Adipose tissue (tissue), 3 donors: ENCODE measurements around the gene SPDYE2. TPM values are rescaled to one million over a fixed set of nuclear protein-coding genes. Genes with fewer than 3 reads are reported as not detected.
"Not testable (repeated sequence)": the region's sequence is repeated elsewhere in the genome, so short reads cannot be mapped to it uniquely, and the experiment has no call there.

ENCODE experiments used
- H3K27ac ChIP-seq: one replicate; pipeline ENCODE4 v1.5.1; 2013; ENCODE audit warnings: low read depth, low read length
- WGBS, 3 donors: extraction: QIAGEN DNeasy Blood & Tissue Kit; methylation state at CpG; one replicate each; pipeline ENCODE4 v1.1.7; 2013; 5-methylcytosine and 5-hydroxymethylcytosine counted together
- polyA plus RNA-seq, 3 donors: library from polyadenylated mRNA; stranded (reverse); fragments of 200-250 nt; gene quantifications; one replicate each; pipeline ENCODE4 v1.2.3, GENCODE V29; 2013
- donor health status: healthy with polysubstance abuse.
- donor health status: Bipolar disorder and iron deficiency.
- donor health status: healthy.

Gene SPDYE2
- under 1 TPM in 1 of 3 donors, not detected in 2; 0.03 TPM for polyA plus RNA-seq

GRCh38 chr7:102550808-102551422, at the start of gene SPDYE2:
TSS of gene SPDYE2 (plus strand) at chr7:102551226. CDS start at chr7:102553256, 2,030 bp downstream.
- H3K27ac ChIP-seq: not testable (repeated sequence)
- no CpG with 5 or more reads among the region's 6 CpGs for WGBS, 3 donors

DNA sequence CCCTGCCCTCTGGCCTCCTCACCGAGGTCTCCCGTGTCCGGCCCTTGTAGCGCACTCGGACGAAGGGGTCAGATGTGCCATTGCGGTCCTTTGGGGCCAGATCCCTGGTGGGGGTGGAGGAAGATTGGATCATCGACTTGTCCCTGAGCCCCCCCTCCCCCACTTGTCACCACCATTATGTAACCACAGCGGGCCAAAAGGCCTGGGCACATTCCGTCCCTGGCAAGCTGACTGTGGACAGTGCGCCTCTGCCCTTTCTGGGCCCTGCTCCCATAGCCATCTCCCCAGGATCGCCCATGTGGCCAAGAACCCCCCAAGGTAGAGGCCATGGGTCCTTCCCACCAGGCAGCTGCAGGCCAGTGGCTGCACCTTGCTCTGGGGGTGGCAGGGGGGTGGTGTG, 47.9 kb upstream of the SPDYE2 start:
- not testable (repeated sequence) for H3K27ac ChIP-seq
- no CpG with 5 or more reads among the region's 12 CpGs for WGBS, 3 donors

GRCh38 chr7:102505298-102506185, 45.5 kb upstream of the SPDYE2 start:
- WGBS, 3 donors: 82 to 94% (median 83%) methylated on average over 4 to 5 of the region's 24 CpGs
- H3K27ac ChIP-seq: not testable (repeated sequence)

DNA sequence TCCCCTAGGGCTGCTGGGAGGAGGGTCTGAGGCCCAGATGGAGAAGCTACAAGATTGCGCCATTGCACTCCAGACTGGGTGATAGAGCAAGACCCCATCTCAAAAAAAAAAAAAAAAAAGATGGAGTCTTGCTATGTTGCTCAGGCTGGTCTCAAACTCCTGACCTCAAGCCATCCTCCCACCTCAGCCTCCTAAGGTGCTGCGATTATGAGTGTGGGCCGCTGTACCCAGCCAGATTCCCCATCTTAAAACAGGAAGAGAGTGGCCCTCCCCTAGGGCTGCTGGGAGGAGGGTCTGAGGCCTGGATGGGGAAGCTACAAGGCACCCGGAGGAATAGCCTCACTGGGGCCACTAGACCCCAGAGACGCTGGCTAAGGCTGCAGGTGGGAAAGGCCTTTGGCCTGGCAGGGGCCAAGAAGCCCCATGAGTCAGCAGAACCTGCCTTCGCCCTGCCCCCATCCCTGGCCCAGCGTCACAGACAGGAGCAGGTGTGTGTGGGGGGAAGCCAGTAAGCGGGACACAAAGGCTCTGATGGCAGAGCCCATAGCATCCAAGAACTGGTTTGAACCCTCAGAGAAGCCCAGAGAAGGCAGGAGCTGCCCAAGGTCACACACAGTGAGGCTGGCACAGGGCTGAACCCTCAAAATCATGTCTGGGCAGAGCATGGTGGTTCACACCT, 43.5 kb upstream of the SPDYE2 start:
- not testable (repeated sequence) for H3K27ac ChIP-seq
- 69 to 79% (median 70%) methylated on average over 2 of the region's 8 CpGs for WGBS, 3 donors

- WGBS, 3 donors: 66 to 70% (median 67%) methylated on average over 4 of the region's 8 CpGs
- H3K27ac ChIP-seq: not testable (repeated sequence)
These were observed 40.5 kb upstream of the SPDYE2 start for GRCh38 chr7:102510575-102510974.

DNA sequence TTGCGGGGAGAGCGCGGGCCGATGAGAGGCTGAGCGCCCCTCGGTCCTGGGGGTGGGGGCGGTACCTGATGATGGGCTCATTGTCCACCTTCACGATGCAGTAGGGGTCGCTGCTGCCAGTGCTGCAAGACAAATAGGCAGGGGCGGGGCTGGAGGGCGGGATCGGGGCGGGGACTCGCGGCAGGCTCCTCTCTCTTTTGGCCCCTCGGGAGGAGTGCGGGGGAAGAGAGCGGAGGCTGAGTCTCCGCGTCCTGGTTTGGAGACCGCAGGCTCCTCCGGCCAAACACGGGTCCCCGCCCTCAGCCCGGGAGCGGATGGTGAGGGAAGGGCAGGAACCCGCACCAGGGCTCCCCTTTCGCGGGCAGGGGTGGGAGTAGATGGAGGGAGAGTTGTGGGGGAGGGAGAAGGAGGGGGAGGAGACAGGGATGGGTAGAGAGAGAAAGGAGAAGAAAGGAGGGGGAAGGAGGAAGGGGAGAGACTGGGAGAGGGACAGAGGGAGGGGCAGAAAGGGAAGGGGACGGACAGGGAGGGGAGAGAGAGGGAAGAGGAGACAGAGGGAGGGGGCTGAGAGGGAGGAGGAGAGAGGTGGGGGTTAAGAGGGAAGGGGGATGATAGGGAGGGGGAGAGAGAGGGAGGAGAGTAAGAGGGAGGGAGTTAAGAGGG, 39.0 kb upstream of the SPDYE2 start:
- H3K27ac ChIP-seq: not testable (repeated sequence)
- WGBS, 3 donors: no CpG with 5 or more reads among the region's 30 CpGs

- WGBS, 3 donors: 9 to 18% (median 10%) methylated on average over 3 to 5 of the region's 5 CpGs
These were observed 38.3 kb upstream of the SPDYE2 start for GRCh38 chr7:102512642-102513221.

DNA sequence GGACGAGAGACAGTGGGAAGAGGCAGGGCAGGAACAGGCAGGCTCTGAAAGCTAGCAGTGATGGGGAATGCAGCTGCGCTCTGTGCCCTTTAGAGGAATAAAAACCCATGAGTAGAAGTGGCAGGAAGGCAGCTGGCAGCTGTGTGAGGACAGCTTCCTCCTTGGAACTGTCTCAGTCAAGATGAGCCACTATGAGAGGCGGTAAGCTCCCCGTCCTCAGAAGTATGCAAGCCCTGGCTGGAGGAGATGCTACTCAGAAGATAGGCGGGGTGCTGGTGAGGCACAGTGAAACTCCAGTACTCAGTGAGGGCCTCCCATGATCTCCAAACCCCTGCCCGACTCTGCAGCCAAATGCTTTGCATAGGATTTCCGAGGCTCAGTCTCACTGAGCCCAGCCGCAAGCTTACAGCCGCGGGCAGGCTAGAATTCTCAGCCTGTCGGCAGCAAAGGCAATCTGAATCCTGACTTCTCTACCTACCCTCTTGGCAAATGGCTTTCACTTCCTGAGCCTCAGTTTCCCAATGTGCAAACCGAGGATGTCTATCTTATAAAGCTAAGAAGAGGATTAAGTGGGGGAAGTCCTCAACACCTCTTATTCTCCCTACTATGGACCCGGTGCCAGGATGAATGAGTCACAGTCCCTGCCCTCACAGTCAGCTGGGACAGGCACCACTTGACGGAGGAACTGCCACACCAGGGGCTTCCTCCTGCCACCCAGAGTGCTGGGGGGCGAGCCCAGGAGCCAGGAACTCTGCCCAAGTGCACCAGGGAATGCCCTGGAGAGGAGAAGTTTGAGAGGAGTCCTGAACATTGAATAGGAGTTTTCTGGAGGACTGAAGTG, 35.9 kb upstream of the SPDYE2 start:
- H3K27ac ChIP-seq: not testable (repeated sequence)
- WGBS, 3 donors: 0 to 60% methylated on average over 2 of the region's 15 CpGs; no CpG with 5 or more reads in 1 of the 3 donors

More at GRCh38 chr7:102512642-102513221, 38.3 kb upstream of the SPDYE2 start:
- not testable (repeated sequence) for H3K27ac ChIP-seq

- H3K27ac ChIP-seq: not testable (repeated sequence)
- WGBS, 3 donors: no CpG with 5 or more reads among the region's 3 CpGs
These were observed 35.1 kb upstream of the SPDYE2 start for GRCh38 chr7:102515889-102516288.

- WGBS, 3 donors: no CpG with 5 or more reads among the region's 10 CpGs
- H3K27ac ChIP-seq: not testable (repeated sequence)
These were observed 34.1 kb upstream of the SPDYE2 start for GRCh38 chr7:102516951-102517350.

GRCh38 chr7:102517550-102518147, 33.4 kb upstream of the SPDYE2 start, which contains the start of gene RASA4B:
TSS of gene RASA4B (minus strand) at chr7:102517777. CDS start at chr7:102517710, 67 bp downstream.
- WGBS, 3 donors: 0 to 5% (median 0%) methylated on average over 4 to 12 of the region's 61 CpGs

DNA sequence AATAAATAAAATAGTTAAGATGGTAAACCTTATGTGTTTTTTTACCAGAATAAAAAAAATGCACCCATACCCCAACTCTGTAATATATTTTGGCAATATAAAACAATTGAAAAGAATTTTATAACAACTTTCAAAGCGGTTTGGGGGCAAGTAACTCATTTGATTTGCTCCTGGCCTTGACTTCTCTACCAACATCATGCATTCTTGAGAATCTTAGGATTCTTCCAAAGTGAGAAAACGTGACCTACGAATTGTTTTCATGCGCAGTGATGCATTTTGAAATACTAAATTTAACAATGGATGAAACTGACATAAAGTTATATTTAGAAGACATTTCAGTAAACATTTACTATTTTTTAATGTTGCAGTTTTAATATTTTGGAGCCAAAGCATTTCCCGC, 30.2 kb upstream of the SPDYE2 start:
- WGBS, 3 donors: 77 to 90% methylated on average over 4 of the region's 5 CpGs; no CpG with 5 or more reads in 1 of the 3 donors
- H3K27ac ChIP-seq: not testable (repeated sequence)

More at GRCh38 chr7:102517550-102518147, 33.4 kb upstream of the SPDYE2 start, which contains the start of gene RASA4B:
- H3K27ac ChIP-seq: not testable (repeated sequence)

DNA sequence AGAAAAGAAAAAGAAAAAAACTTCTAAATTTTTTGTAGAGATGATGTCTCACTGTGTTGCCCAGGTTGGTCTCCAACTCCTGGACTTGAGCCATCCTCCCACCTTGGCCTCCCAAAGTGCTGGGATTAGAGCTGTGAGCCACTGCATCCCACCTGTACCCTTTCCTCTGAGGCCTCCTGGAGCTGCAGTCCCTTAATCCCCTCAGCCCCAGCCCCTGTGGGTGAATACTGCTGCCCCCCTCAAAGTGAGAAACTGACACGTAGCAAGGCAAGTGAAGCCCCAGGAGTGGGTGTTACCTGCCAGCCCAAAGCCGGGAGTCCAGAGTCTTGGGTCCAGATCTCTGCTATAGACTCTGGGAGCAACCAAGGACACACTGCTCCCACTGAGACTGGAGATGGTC, 26.2 kb upstream of the SPDYE2 start:
- WGBS, 3 donors: 46 to 75% (median 67%) methylated on average over 1 of the region's 2 CpGs
- H3K27ac ChIP-seq: not testable (repeated sequence)

- 74 to 91% (median 80%) methylated on average over 1 of the region's 8 CpGs for WGBS, 3 donors
- not testable (repeated sequence) for H3K27ac ChIP-seq
These were observed 23.8 kb upstream of the SPDYE2 start for GRCh38 chr7:102527182-102527581.

- 80 to 100% (median 100%) methylated on average over 1 to 2 of the region's 13 CpGs for WGBS, 3 donors
These were observed 22.9 kb upstream of the SPDYE2 start for GRCh38 chr7:102527822-102528793.

DNA sequence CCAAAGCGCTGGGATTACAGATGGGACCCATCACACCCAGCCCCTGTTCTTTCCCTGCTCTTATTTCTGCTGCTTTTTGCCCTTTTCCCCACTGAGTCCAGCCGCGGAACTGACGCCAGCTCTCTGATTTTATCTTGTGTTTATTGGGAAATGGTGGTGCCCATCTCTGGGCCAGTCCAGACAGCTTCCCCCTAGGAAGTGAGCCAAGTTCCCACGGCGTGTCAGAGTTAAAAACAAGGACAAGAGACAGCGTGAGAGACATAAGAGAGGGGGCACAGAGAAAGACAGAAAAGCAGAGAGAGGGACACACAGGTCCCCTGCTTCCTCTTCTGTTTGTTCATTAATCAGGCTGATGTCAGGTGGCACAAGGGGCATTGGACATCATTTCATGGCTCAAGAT, 19.4 kb upstream of the SPDYE2 start:
- WGBS, 3 donors: no CpG with 5 or more reads among the region's 7 CpGs

More at GRCh38 chr7:102527822-102528793, 22.9 kb upstream of the SPDYE2 start:
- not testable (repeated sequence) for H3K27ac ChIP-seq

More for the DNA sequence above, 19.4 kb upstream of the SPDYE2 start:
- not testable (repeated sequence) for H3K27ac ChIP-seq
